Upper lobe of left lung (tissue), 6 donors: ENCODE data around the gene SLC27A1. TPM values are rescaled to one million over a fixed set of nuclear protein-coding genes. Genes with fewer than 3 reads are reported as not detected.
A peak's percentile ranks its signal among the peaks of the same experiment; 100 is the strongest.

Source experiments
- ATAC-seq, 2 donors: fragments of 200-7000 bp; cut with Tn5 transposase; one replicate each; pipeline ENCODE4 v1.9.1; 2022; ENCODE audit warnings: mild to moderate bottlenecking in 2 of 2, moderate library complexity in 2 of 2; ENCODE audit not compliant: low FRiP score in 2 of 2
- DNase-seq, 2 donors: peaks; one replicate each; pipeline ENCODE4 v3.0.0-alpha.2; 2019 to 2020
- H3K27ac ChIP-seq, 4 donors: fragments of 200-600 bp; sonication (generic); one replicate each; pipeline ENCODE4 v1.5.1; 2016 to 2019
- H3K27me3 ChIP-seq, 4 donors: fragments of 200-600 bp; sonication (generic); one replicate each; pipeline ENCODE4 v1.5.1; 2017 to 2019
- H3K36me3 ChIP-seq, 4 donors: fragments of 200-600 bp; sonication (generic); one replicate each; pipeline ENCODE4 v1.5.1; 2016 to 2019
- H3K4me1 ChIP-seq, 4 donors: fragments of 200-600 bp; sonication (generic); one replicate each; pipeline ENCODE4 v1.5.1; 2018 to 2019
- H3K4me3 ChIP-seq, 4 donors: fragments of 200-600 bp; sonication (generic); one replicate each; pipeline ENCODE4 v1.5.1; 2017 to 2019; ENCODE audit warnings: mild to moderate bottlenecking in 2 of 4, moderate library complexity in 1 of 4
- H3K9me3 ChIP-seq, 4 donors: fragments of 200-600 bp; sonication (generic); one replicate each; pipeline ENCODE4 v1.5.1; 2018 to 2019
- CTCF ChIP-seq, 6 experiments: fragments of 450-650 bp in 4 of 6; fragments of 200-600 bp in 2 of 6; sonication (generic) in 2 of 6; IDR thresholded peaks; one replicate each; pipeline ENCODE4 v1.5.1; 2016 to 2019; ENCODE audit warnings: antibody characterized with exemption in 6 of 6
- EP300 ChIP-seq, 4 donors: sonication (generic); formaldehyde crosslinking; IDR thresholded peaks; one replicate each; pipeline ENCODE4 v1.5.1; 2017; ENCODE audit warnings: antibody characterized with exemption in 4 of 4, control low read depth in 2 of 4
- POLR2A ChIP-seq, 4 donors: fragments of 450-650 bp; IDR thresholded peaks; one replicate each; pipeline ENCODE4 v1.5.1; 2016 to 2017; ENCODE audit warnings: antibody characterized with exemption in 4 of 4, mild to moderate bottlenecking in 2 of 4
- POLR2AphosphoS5 ChIP-seq, 2 donors: sonication (generic); formaldehyde crosslinking; IDR thresholded peaks; one replicate each; pipeline ENCODE4 v1.5.1; 2017; ENCODE audit warnings: antibody characterized with exemption in 2 of 2
- WGBS, 2 donors: methylation state at CpG; one replicate each; pipeline ENCODE4 v1.1.5; 2017 to 2018; 5-methylcytosine and 5-hydroxymethylcytosine counted together
- total RNA-seq, 6 donors: library from RNA; depleted of rRNA in 4 of 6; stranded (reverse); fragments of >200 nt in 4 of 6; gene quantifications; one replicate each; pipeline versions ENCODE4 v1.1.0 to v1.2.1, GENCODE V29; 2016 to 2021
- donor health status: DM: no; HTN: no; CAD: no; lungs with moderate emphysema.
- donor health status: DM: no; HTN: yes; CAD: no; lungs with severe emphysema.

The SLC27A1 gene
- total RNA-seq, 6 donors from 2014 or later, result 21.0 to 88.0 (median 30.8) TPM

GRCh38 chr19:17483605-17484002 lies 13.3 kb downstream of the SLC27A1 start:
- H3K4me3 ChIP-seq, result no peak overlapping the region
- no peak overlapping the region for H3K27ac ChIP-seq
- DNase-seq, result no peak
- peaks cover 8 to 16% (median 12%) of the 10 kb centered on the region in 4 donors for H3K4me1 ChIP-seq
- no peak for TF ChIP-seq EP300 (IDR thresholded peaks at IDR 0.05)
- no peak for TF ChIP-seq CTCF (IDR thresholded peaks at IDR 0.05)
- TF ChIP-seq POLR2AphosphoS5 (IDR thresholded peaks at IDR 0.05), result no peak
- TF ChIP-seq POLR2A (IDR thresholded peaks at IDR 0.05), result no peak
- no peaks in the 10 kb centered on the region for H3K9me3 ChIP-seq
- H3K27me3 ChIP-seq, result no peaks in the 10 kb centered on the region
- WGBS, 2 donors, result 90 to 93% methylated on average over 10 of the region's 10 CpGs
- ATAC-seq, result no peak
- H3K36me3 ChIP-seq, result no peaks in the 10 kb centered on the region

GRCh38 chr19:17484520-17485185 lies 14.3 kb downstream of the SLC27A1 start:
- peaks cover 17 to 24% (median 21%) of the 10 kb centered on the region in 4 donors for H3K4me1 ChIP-seq
- ATAC-seq, result no peak
- no peak for TF ChIP-seq POLR2AphosphoS5 (IDR thresholded peaks at IDR 0.05)
- no peak for TF ChIP-seq POLR2A (IDR thresholded peaks at IDR 0.05)
- H3K4me3 ChIP-seq, result no peak overlapping the region
- no peak overlapping the region for H3K27ac ChIP-seq
- no peaks in the 10 kb centered on the region for H3K36me3 ChIP-seq
- no peaks in the 10 kb centered on the region for H3K27me3 ChIP-seq
- H3K9me3 ChIP-seq, result no peaks in the 10 kb centered on the region
- no peak for DNase-seq
- WGBS, 2 donors, result 91 to 92% methylated on average over 6 of the region's 6 CpGs

- TF ChIP-seq POLR2AphosphoS5 (IDR thresholded peaks at IDR 0.05) (no peak), CTCF (IDR thresholded peaks at IDR 0.05) (no peak), POLR2A (IDR thresholded peaks at IDR 0.05) (no peak), EP300 (IDR thresholded peaks at IDR 0.05) (no peak)
- H3K27me3 ChIP-seq, result no peaks in the 10 kb centered on the region
- no peak for ATAC-seq
- 95 to 96% methylated on average over 24 to 41 of the region's 58 CpGs for WGBS, 2 donors
- no peaks in the 10 kb centered on the region for H3K9me3 ChIP-seq
- H3K4me1 ChIP-seq, result peaks cover 17 to 24% (median 22%) of the 10 kb centered on the region in 4 donors
- DNase-seq, result peak in 1 of 2 donors; percentile 80
- H3K36me3 ChIP-seq, result no peaks in the 10 kb centered on the region
- H3K4me3 ChIP-seq, result no peak overlapping the region
- no peak overlapping the region for H3K27ac ChIP-seq
Measured at GRCh38 chr19:17486545-17487240, 16.4 kb downstream of the SLC27A1 start.

- 79 to 87% methylated on average over 12 to 15 of the region's 18 CpGs for WGBS, 2 donors
- ATAC-seq (no peak), DNase-seq (peak in 1 of 2 donors; percentile 38)
- no peaks in the 10 kb centered on the region for H3K27me3 ChIP-seq
- no peaks in the 10 kb centered on the region for H3K9me3 ChIP-seq
- no peaks in the 10 kb centered on the region for H3K36me3 ChIP-seq
- no peak for TF ChIP-seq POLR2A (IDR thresholded peaks at IDR 0.05)
- TF ChIP-seq POLR2AphosphoS5 (IDR thresholded peaks at IDR 0.05), result no peak
- TF ChIP-seq CTCF (IDR thresholded peaks at IDR 0.05), result no peak
- TF ChIP-seq EP300 (IDR thresholded peaks at IDR 0.05), result no peak
- H3K4me3 ChIP-seq, result no peak overlapping the region
- H3K4me1 ChIP-seq, result peaks cover 17 to 24% (median 21%) of the 10 kb centered on the region in 4 donors
- peak overlapping the region in 1 of 4 donors; percentile 54 for H3K27ac ChIP-seq
Measured at GRCh38 chr19:17487284-17488121, 17.2 kb downstream of the SLC27A1 start.
